Progenitor cell of endocrine pancreas (in vitro differentiated cells): Measurements from ENCODE around the gene TICRR. TPM values are rescaled to one million over a fixed set of nuclear protein-coding genes. Genes with fewer than 3 reads are reported as not detected.

Source experiments
- DNase-seq: peaks from one replicate; pipeline ENCODE4 v3.0.0; 2021; ENCODE audit warnings: low spot score; ENCODE audit not compliant: unreplicated experiment
- H3K27ac Mint-ChIP-seq: 2 replicates; pipeline ENCODE4 v1.8.0; 2021; ENCODE audit warnings: mild to moderate bottlenecking, moderate library complexity, mixed read lengths
- H3K27me3 Mint-ChIP-seq: 2 replicates; pipeline ENCODE4 v1.8.0; 2021; ENCODE audit warnings: mixed read lengths
- H3K36me3 Mint-ChIP-seq: 2 replicates; pipeline ENCODE4 v1.8.0; 2022; ENCODE audit warnings: mixed read lengths; ENCODE audit not compliant: insufficient read depth
- H3K4me1 Mint-ChIP-seq: 2 replicates; pipeline ENCODE4 v1.8.0; 2021; ENCODE audit warnings: low read depth, mixed read lengths
- H3K4me3 Mint-ChIP-seq: 2 replicates; pipeline ENCODE4 v1.8.0; 2021; ENCODE audit warnings: low read depth, mild to moderate bottlenecking, moderate library complexity, mixed read lengths
- H3K9me3 Mint-ChIP-seq: 2 replicates; pipeline ENCODE4 v1.8.0; 2021; ENCODE audit warnings: low read depth, mixed read lengths
- CTCF ChIP-seq: fragments of 200-600 bp; sonication (generic); IDR thresholded peaks from one replicate; pipeline ENCODE4 v1.5.0; 2021; ENCODE audit warnings: antibody characterized with exemption, mild to moderate bottlenecking; ENCODE audit not compliant: unreplicated experiment
- total RNA-seq: library from RNA; stranded (reverse); gene quantifications from 2 replicates; pipeline ENCODE4 v1.2.1, GENCODE V29; 2021

TICRR gene
- total RNA-seq, 1 donor from 2014 or later: 13.9 TPM

- no peak for TF ChIP-seq CTCF
- peaks cover 16% of the 10 kb centered on the region for H3K36me3 Mint-ChIP-seq
- H3K4me1 Mint-ChIP-seq: no peaks in the 10 kb centered on the region
- DNase-seq: no peak
- no peaks in the 10 kb centered on the region for H3K9me3 Mint-ChIP-seq
- H3K27ac Mint-ChIP-seq: no peak overlapping the region
- no peak overlapping the region for H3K4me3 Mint-ChIP-seq
- H3K27me3 Mint-ChIP-seq: no peaks in the 10 kb centered on the region
Measured at GRCh38 chr15:89623165-89623564, 47.9 kb downstream of the TICRR start.

GRCh38 chr15:89625716-89626115 is 50.4 kb downstream of the TICRR start:
- Mint-ChIP-seq H3K36me3 (peaks cover 23% of the 10 kb centered on the region), H3K4me1 (no peaks in the 10 kb centered on the region), H3K27me3 (no peaks in the 10 kb centered on the region), H3K9me3 (no peaks in the 10 kb centered on the region), H3K27ac (no peak overlapping the region), H3K4me3 (no peak overlapping the region)
- TF ChIP-seq CTCF: no peak
- no peak for DNase-seq

- H3K4me1 Mint-ChIP-seq: no peaks in the 10 kb centered on the region
- no peak overlapping the region for H3K4me3 Mint-ChIP-seq
- no peaks in the 10 kb centered on the region for H3K27me3 Mint-ChIP-seq
- no peak for TF ChIP-seq CTCF
- peaks cover 29% of the 10 kb centered on the region for H3K36me3 Mint-ChIP-seq
- no peak for DNase-seq
- H3K27ac Mint-ChIP-seq: no peak overlapping the region
- H3K9me3 Mint-ChIP-seq: no peaks in the 10 kb centered on the region
Measured at GRCh38 chr15:89627256-89627970, 52.1 kb downstream of the TICRR start.

GRCh38 chr15:89628301-89628700 is 53.0 kb downstream of the TICRR start:
- H3K4me3 Mint-ChIP-seq: no peak overlapping the region
- peaks cover 34% of the 10 kb centered on the region for H3K36me3 Mint-ChIP-seq
- no peaks in the 10 kb centered on the region for H3K9me3 Mint-ChIP-seq
- no peak overlapping the region for H3K27ac Mint-ChIP-seq
- DNase-seq: no peak
- no peaks in the 10 kb centered on the region for H3K27me3 Mint-ChIP-seq
- no peak for TF ChIP-seq CTCF
- H3K4me1 Mint-ChIP-seq: no peaks in the 10 kb centered on the region

GRCh38 chr15:89628806-89629715 is 53.8 kb downstream of the TICRR start:
- Mint-ChIP-seq H3K27ac (no peak overlapping the region), H3K27me3 (no peaks in the 10 kb centered on the region), H3K4me1 (no peaks in the 10 kb centered on the region), H3K9me3 (no peaks in the 10 kb centered on the region), H3K36me3 (peaks cover 38% of the 10 kb centered on the region), H3K4me3 (no peak overlapping the region)
- TF ChIP-seq CTCF: no peak
- DNase-seq: no peak
